GM23338 (cell line): ENCODE measurements around the gene GNPDA2.

Source experiments
- CREB1 ChIP-seq: fragments of 250-450 bp; sonication (Bioruptor Pico); IDR thresholded peaks from 2 replicates; pipeline ENCODE4 v1.5.0; 2020; ENCODE audit warnings: low read depth, mild to moderate bottlenecking, moderate library complexity
- CTCF ChIP-seq, 2 experiments: fragments of 200-600 bp in 1 of 2; sonication (generic) in 1 of 2; conservative IDR thresholded peaks; 2 replicates each; pipeline versions ENCODE4 v1.5.1 to v1.6.1; 2016 to 2017; ENCODE audit warnings: antibody characterized with exemption in 2 of 2, low read depth in 2 of 2, mild to moderate bottlenecking in 2 of 2, moderate library complexity in 1 of 2
- EZH2 ChIP-seq: fragments of 200-600 bp; sonication (generic); IDR thresholded peaks from one replicate; pipeline ENCODE4 v1.8.0; 2017; ENCODE audit warnings: antibody characterized with exemption, mild to moderate bottlenecking, low read depth; ENCODE audit not compliant: unreplicated experiment
- EZH2phosphoT487 ChIP-seq: fragments of 200-600 bp; sonication (generic); IDR thresholded peaks from one replicate; pipeline ENCODE4 v1.8.1; 2018; ENCODE audit warnings: antibody characterized with exemption; ENCODE audit not compliant: unreplicated experiment
- JUNB ChIP-seq: IDR thresholded peaks from one replicate; pipeline ENCODE4 v1.6.1; 2016; ENCODE audit warnings: antibody characterized with exemption; ENCODE audit not compliant: unreplicated experiment
- NANOG ChIP-seq: IDR thresholded peaks from 2 replicates; pipeline ENCODE4 v1.6.1; 2016; ENCODE audit warnings: antibody characterized with exemption, borderline replicate concordance
- POLR2AphosphoS5 ChIP-seq: IDR thresholded peaks from 2 replicates; pipeline ENCODE4 v1.6.1; 2016; ENCODE audit warnings: antibody characterized with exemption, low read depth
- REST ChIP-seq: IDR thresholded peaks from one replicate; pipeline ENCODE4 v1.6.1; 2018; ENCODE audit warnings: antibody characterized with exemption; ENCODE audit not compliant: unreplicated experiment
- ZNF114 ChIP-seq: fragments of 250-450 bp; sonication (Bioruptor Pico); IDR thresholded peaks from 2 replicates; pipeline ENCODE4 v1.5.0; 2020; ENCODE audit warnings: mild to moderate bottlenecking, moderate library complexity
- ZNF331 ChIP-seq: fragments of 250-450 bp; sonication (Bioruptor Pico); IDR thresholded peaks from 2 replicates; pipeline ENCODE4 v1.5.0; 2020; ENCODE audit warnings: low read depth, mild to moderate bottlenecking, moderate library complexity
- ZNF462 ChIP-seq: fragments of 250-450 bp; sonication (Bioruptor Pico); IDR thresholded peaks from 2 replicates; pipeline ENCODE4 v1.5.0; 2020; ENCODE audit warnings: mild to moderate bottlenecking, moderate library complexity

DNA sequence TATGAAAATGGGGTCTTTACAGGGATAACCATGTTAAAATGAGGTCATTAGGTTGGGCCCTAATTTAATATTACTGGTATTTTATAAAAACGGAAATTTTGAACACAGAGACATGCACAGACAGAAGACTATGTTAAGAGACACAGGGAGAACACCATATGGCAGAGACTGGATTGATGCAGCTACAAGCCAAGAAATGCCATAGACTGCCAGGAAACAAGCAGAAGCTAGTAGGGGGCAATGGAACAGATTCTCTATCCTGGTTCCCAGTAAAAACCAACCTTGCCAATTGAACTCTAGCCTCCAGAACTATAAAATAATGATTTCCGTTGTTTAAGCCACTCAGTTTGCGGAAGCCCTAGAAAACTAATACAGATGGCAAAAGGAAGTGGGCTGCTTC is 54.7 kb downstream of the GNPDA2 start:
- TF ChIP-seq CTCF (conservative IDR thresholded peaks at IDR 0.05; ENCODE audit: low read depth in 2 of 2), result no peak
- TF ChIP-seq JUNB, result no peak
- no peak for TF ChIP-seq ZNF331 (CRISPR knock-in tag)
- TF ChIP-seq POLR2AphosphoS5, result no peak
- no peak for TF ChIP-seq REST
- no peak for TF ChIP-seq EZH2phosphoT487
- TF ChIP-seq EZH2, result no peak
- TF ChIP-seq CREB1 (CRISPR knock-in tag), result no peak
- TF ChIP-seq NANOG, result no peak
- no peak for TF ChIP-seq ZNF114 (CRISPR knock-in tag)
- no peak for TF ChIP-seq ZNF462 (CRISPR knock-in tag)
